GM23248 (cell line): Measurements from ENCODE around the gene SLIT3.

ENCODE experiments used
- EZH2 ChIP-seq: fragments of 200-600 bp; sonication (generic); IDR thresholded peaks from 2 replicates; pipeline ENCODE4 v1.6.1; 2018; ENCODE audit warnings: antibody characterized with exemption, mild to moderate bottlenecking; ENCODE audit not compliant: insufficient read depth, poor library complexity, severe bottlenecking
- EZH2phosphoT487 ChIP-seq: fragments of 200-600 bp; sonication (generic); IDR thresholded peaks from 2 replicates; pipeline ENCODE4 v1.6.1; 2018; ENCODE audit warnings: antibody characterized with exemption, moderate library complexity, mild to moderate bottlenecking, low read depth; ENCODE audit not compliant: insufficient read depth

GRCh38 chr5:168693883-168694282 lies 607.1 kb downstream of the SLIT3 start:
- TF ChIP-seq EZH2 (no peak), EZH2phosphoT487 (no peak)
